HG02623 (cell line): ENCODE data around the gene RARA.
"Not testable (repeated sequence)": the region's sequence is repeated elsewhere in the genome, so short reads cannot be mapped to it uniquely, and the experiment has no call there.

Source experiments
- ATAC-seq: cut with Tn5 transposase; IDR thresholded peaks from one replicate; pipeline ENCODE4 v1.9.1; 2021; ENCODE audit warnings: moderate library complexity; ENCODE audit not compliant: unreplicated experiment

The RARA gene

DNA sequence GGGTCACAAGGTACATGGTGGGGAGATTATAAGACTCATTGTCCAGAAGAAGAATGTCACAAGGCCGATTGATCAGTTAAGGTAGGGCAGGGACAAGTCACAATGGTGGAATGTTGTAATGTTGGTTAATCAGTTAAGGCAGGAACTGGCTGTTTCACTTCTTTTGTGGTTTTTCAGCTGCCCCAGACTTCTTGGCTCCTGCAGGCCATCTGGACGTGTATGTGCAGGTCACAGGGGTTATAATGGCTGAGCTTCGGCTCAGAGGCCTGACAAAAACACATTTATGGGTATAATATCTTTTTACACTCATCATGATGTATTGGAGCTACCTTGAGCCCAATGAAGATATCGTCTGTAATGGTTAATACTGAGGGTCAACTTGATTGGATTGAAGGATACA, 63.7 kb downstream of the RARA start:
- not testable (repeated sequence) for ATAC-seq

DNA sequence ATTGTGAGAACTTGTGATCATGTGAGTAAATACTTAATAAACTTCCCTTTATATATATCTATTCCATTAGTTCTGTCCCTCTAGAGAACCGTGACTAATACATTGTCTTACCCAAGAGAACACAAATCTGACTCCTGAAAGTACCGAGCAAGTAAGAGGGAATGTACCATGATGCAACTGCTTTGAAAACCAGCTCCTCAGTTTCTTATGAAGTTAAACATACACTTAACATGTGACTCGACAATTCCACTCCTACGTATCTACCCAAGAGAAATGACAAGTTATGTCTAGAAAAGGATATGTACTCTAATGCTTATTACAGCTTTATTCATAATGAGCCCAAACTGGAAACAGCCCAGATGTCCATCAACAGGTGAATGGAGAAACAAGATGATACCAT, 64.3 kb downstream of the RARA start:
- no peak for ATAC-seq

DNA sequence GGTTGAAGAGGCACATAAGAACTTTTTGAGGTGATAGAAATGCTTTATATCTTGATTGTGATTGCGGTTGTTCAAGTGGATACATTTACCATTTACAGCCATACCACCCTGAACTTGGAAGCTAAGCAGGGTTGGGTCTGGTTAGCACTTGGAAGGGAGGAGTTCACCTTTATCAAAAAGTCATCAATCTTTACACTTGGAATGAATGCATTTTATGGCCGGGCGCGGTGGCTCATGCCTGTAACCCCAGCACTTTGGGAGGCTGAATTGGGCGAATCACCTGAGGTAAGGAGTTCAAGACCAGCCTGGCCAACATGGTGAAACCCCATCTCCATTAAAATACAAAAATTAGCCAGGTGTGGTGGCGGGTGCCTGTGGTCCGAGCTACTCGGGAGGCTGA, 65.0 kb downstream of the RARA start:
- no peak for ATAC-seq

GRCh38 chr17:40374821-40375498, 66.0 kb downstream of the RARA start:
- no peak for ATAC-seq

- not testable (repeated sequence) for ATAC-seq
Measured at GRCh38 chr17:40375786-40376185, 66.8 kb downstream of the RARA start.

DNA sequence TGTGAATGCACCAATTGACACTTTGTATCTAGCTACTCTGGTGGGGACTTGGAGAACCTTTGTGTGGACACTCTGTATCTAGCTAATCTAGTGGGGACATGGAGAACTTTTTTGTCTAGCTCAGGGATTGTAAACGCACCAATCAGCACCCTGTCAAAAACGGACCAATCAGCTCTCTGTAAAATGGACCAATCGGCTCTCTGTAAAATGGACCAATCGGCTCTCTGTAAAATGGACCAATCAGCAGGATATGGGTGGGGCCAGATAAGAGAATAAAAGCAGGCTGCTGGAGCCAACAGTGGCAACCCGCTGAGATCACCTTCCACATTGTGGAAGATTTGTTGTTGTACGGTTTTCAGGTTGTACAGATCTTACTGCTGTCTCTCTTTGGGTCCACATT, 67.6 kb downstream of the RARA start:
- ATAC-seq: not testable (repeated sequence)

DNA sequence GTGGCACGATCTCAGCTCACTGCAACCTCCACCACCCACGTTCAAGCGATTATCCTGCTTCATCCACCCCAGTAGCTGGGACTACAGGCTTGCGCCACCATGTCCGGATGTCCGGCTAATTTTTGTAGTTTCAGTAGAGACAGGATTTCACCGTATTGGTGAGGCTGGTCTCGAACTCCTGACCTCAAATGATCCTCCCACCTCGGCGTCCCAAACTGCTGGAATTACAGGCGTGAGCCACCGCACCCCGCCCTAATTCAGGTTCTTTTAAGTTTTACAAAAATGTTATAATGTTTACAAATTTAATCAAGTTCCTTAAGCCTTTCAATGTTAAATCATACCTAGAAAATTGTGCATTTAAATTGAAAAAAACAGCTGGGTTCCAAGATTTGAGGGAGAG, 68.9 kb downstream of the RARA start:
- ATAC-seq: no peak

- no peak for ATAC-seq
Measured at GRCh38 chr17:40378966-40379365, 70.0 kb downstream of the RARA start.

GRCh38 chr17:40382251-40382650, 73.3 kb downstream of the RARA start:
- no peak for ATAC-seq

DNA sequence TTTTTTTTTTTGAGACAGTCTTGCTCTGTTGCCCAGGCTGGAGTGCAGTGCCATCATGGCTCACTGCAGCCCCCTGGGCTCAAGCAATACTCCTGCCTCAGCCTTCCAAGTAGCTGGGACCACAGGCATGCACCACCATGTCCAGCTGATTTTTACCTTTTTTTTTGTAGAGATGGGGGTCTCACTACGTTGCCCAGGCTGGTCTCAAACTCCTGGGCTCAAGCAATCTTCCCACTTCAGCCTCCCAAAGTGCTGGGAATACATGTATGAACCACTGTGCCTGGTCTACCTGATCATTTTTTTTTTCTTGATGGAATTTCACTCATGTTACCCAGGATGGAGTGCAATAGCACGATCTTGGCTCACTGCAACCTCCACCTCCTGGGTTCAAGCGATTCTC, 77.6 kb downstream of the RARA start:
- ATAC-seq: not testable (repeated sequence)

DNA sequence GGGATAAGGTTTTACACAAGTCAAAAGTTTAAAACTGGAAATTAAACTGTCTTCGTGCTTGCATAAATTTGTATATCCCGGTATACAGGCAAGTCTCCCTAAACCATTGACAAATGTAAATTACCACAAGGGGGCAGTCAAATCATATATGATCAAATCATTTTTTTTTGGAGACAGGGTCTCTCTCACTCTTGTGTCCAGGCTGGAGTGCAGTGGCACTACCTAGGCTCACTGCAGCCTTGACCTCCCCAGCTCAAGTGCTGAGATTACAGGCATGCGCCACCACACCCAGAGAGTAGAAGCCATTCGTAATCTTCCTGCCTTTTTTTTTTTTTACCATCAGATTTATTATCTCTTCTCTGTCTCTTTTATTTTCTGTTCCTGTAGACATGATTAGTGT, 90.2 kb downstream of the RARA start:
- no peak for ATAC-seq

DNA sequence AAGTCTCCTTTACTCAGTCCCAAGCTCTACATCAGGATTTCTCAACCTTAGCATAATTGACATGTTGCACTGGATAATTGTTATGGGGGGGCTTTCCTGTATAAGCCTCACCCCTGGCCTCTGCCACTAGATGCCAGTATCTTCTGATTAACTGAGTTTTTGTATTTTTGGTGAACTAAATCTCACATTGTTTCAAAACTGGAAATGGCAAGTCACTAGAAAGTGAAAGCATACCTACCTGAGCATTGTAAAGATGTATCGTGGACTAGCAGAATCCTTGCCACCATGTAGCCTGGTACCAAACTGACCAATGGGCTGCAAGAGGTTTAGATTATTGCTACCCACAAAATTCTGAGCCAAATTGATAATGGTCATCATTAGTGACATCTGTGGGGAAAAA, 93.7 kb downstream of the RARA start:
- no peak for ATAC-seq

- no peak for ATAC-seq
Measured at GRCh38 chr17:40404003-40404402, 95.0 kb downstream of the RARA start.
